NB4 (cell line): ENCODE results near the gene SLC25A21.

Experiments used
- MAX ChIP-seq: IDR thresholded peaks from 2 replicates; pipeline ENCODE4 v1.6.1; 2011; ENCODE audit warnings: low read depth, low read length
- MYC ChIP-seq: IDR thresholded peaks from 2 replicates; pipeline ENCODE4 v1.6.1; 2011; ENCODE audit warnings: low read depth, low read length
- POLR2A ChIP-seq: IDR thresholded peaks from 2 replicates; pipeline ENCODE4 v1.6.1; 2011; ENCODE audit warnings: mild to moderate bottlenecking; ENCODE audit not compliant: insufficient read length; ENCODE audit errors: extremely low read depth
- TF ChIP-seq, protein P1 (sequence below): IDR thresholded peaks from one replicate; pipeline ENCODE4 v1.5.1; 2012; ENCODE audit warnings: low read depth, low read length

DNA sequence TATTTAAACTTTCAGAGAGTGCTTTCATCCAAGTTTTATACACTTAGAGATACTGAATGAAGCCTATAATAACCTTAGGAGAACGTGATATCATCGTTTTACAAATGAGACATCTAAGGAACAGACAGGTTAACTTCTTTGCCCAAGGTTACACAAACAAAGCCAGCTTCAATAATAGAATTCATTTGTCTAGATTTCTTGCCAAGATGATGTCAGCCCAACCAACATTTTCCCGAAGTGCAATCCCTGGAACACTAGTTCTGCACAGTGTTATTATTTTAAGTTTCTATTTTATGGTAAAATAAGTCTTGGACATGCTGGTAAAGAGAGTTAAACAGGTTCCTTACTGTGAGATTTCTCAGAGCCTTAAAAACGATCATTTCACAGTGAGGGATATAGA lies 174.6 kb downstream of the SLC25A21 start:
- TF ChIP-seq, protein P1, sequence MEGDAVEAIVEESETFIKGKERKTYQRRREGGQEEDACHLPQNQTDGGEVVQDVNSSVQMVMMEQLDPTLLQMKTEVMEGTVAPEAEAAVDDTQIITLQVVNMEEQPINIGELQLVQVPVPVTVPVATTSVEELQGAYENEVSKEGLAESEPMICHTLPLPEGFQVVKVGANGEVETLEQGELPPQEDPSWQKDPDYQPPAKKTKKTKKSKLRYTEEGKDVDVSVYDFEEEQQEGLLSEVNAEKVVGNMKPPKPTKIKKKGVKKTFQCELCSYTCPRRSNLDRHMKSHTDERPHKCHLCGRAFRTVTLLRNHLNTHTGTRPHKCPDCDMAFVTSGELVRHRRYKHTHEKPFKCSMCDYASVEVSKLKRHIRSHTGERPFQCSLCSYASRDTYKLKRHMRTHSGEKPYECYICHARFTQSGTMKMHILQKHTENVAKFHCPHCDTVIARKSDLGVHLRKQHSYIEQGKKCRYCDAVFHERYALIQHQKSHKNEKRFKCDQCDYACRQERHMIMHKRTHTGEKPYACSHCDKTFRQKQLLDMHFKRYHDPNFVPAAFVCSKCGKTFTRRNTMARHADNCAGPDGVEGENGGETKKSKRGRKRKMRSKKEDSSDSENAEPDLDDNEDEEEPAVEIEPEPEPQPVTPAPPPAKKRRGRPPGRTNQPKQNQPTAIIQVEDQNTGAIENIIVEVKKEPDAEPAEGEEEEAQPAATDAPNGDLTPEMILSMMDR: no peak
- no peak for TF ChIP-seq POLR2A
- TF ChIP-seq MAX: no peak
- no peak for TF ChIP-seq MYC
